ENCODE results near the gene SLC17A7. TPM values are rescaled to one million over a fixed set of nuclear protein-coding genes. Genes with fewer than 3 reads are reported as not detected.

Gene SLC17A7
- total and polyA plus RNA-seq, 2 donors from 2014 or later, result 0.45 to 1.4 TPM

- H3K27ac ChIP-seq (ENCODE audit: low read depth in 2 of 2, low read length in 2 of 2), result no peak overlapping the region
- TF ChIP-seq CTCF (IDR thresholded peaks at IDR 0.05; ENCODE audit: borderline replicate concordance, extremely low read depth, insufficient read depth), result no peak
- H3K4me3 ChIP-seq (ENCODE audit: low read length in 3 of 3), result no peak overlapping the region
- H3K9me3 ChIP-seq (ENCODE audit: control insufficient read depth in 2 of 3, insufficient read depth in 1 of 3, low read length in 3 of 3), result no peaks in the 10 kb centered on the region
- H3K4me1 ChIP-seq (ENCODE audit: control insufficient read depth in 2 of 3, insufficient read depth in 2 of 3, low read depth in 1 of 3, low read length in 3 of 3), result peaks cover 0 to 5% (median 0%) of the 10 kb centered on the region in 3 donors
- intact Hi-C loops (cut with DNase I), result no loop called here
- no peaks in the 10 kb centered on the region for H3K36me3 ChIP-seq (ENCODE audit: control insufficient read depth in 2 of 3, insufficient read depth in 3 of 3, low read length in 3 of 3)
- no peak overlapping the region for H3K9ac ChIP-seq (ENCODE audit: low read length in 3 of 3)
- peaks cover 24% of the 10 kb centered on the region for H3K27me3 ChIP-seq (ENCODE audit: control insufficient read depth, insufficient read depth, low read length)
- no peak for DNase-seq
- FAIRE-seq, result no peak
Measured at GRCh38 chr19:49418511-49418910, 22.8 kb downstream of the SLC17A7 start.

- no peaks in the 10 kb centered on the region for H3K9me3 ChIP-seq (ENCODE audit: control insufficient read depth in 2 of 3, insufficient read depth in 1 of 3, low read length in 3 of 3)
- no peak for TF ChIP-seq CTCF (IDR thresholded peaks at IDR 0.05; ENCODE audit: borderline replicate concordance, extremely low read depth, insufficient read depth)
- DNase-seq (no peak), FAIRE-seq (no peak)
- no peak overlapping the region for H3K9ac ChIP-seq (ENCODE audit: low read length in 3 of 3)
- peaks cover 18% of the 10 kb centered on the region for H3K27me3 ChIP-seq (ENCODE audit: control insufficient read depth, insufficient read depth, low read length)
- no peak overlapping the region for H3K4me3 ChIP-seq (ENCODE audit: low read length in 3 of 3)
- no peaks in the 10 kb centered on the region for H3K36me3 ChIP-seq (ENCODE audit: control insufficient read depth in 2 of 3, insufficient read depth in 3 of 3, low read length in 3 of 3)
- H3K27ac ChIP-seq (ENCODE audit: low read depth in 2 of 2, low read length in 2 of 2), result no peak overlapping the region
- intact Hi-C loops (cut with DNase I), result no loop called here
- H3K4me1 ChIP-seq (ENCODE audit: control insufficient read depth in 2 of 3, insufficient read depth in 2 of 3, low read depth in 1 of 3, low read length in 3 of 3), result no peaks in the 10 kb centered on the region
Measured at GRCh38 chr19:49417088-49417487, 24.2 kb downstream of the SLC17A7 start.

- intact Hi-C loops (cut with DNase I), result no loop called here
- no peak overlapping the region for H3K27ac ChIP-seq (ENCODE audit: low read depth in 2 of 2, low read length in 2 of 2)
- no peak for TF ChIP-seq CTCF (IDR thresholded peaks at IDR 0.05; ENCODE audit: borderline replicate concordance, extremely low read depth, insufficient read depth)
- FAIRE-seq, result no peak
- H3K9me3 ChIP-seq (ENCODE audit: control insufficient read depth in 2 of 3, insufficient read depth in 1 of 3, low read length in 3 of 3), result no peaks in the 10 kb centered on the region
- H3K9ac ChIP-seq (ENCODE audit: low read length in 3 of 3), result no peak overlapping the region
- H3K36me3 ChIP-seq (ENCODE audit: control insufficient read depth in 2 of 3, insufficient read depth in 3 of 3, low read length in 3 of 3), result no peaks in the 10 kb centered on the region
- no peak overlapping the region for H3K4me3 ChIP-seq (ENCODE audit: low read length in 3 of 3)
- H3K4me1 ChIP-seq (ENCODE audit: control insufficient read depth in 2 of 3, insufficient read depth in 2 of 3, low read depth in 1 of 3, low read length in 3 of 3), result no peaks in the 10 kb centered on the region
- peaks cover 13% of the 10 kb centered on the region for H3K27me3 ChIP-seq (ENCODE audit: control insufficient read depth, insufficient read depth, low read length)
- DNase-seq, result no peak
Measured at GRCh38 chr19:49415810-49416200, 25.5 kb downstream of the SLC17A7 start.

Measured in kidney (tissue), 14 donors.